Keratinocyte (primary cell): ENCODE results near the gene HIPK1. TPM values are rescaled to one million over a fixed set of nuclear protein-coding genes. Genes with fewer than 3 reads are reported as not detected.

Experiments
- DNase-seq: peaks from one replicate; pipeline ENCODE4 v3.0.0-alpha.2; 2011; ENCODE audit warnings: low read depth, missing footprints, low spot score
- FAIRE-seq: peaks from 2 replicates; lab custom pipeline; 2011; peaks lifted over from hg19 to GRCh38; lab: Jason Lieb, UNC
- H2AFZ ChIP-seq: 2 replicates; pipeline ENCODE4 v1.6.0; 2012; ENCODE audit warnings: low read length, control low read depth, inconsistent platforms; ENCODE audit not compliant: control insufficient read depth
- H3K27ac ChIP-seq: 2 replicates; pipeline ENCODE4 v1.5.1; 2011; ENCODE audit warnings: low read length; ENCODE audit not compliant: control insufficient read depth, insufficient read depth
- H3K27me3 ChIP-seq: 3 replicates; pipeline ENCODE4 v1.6.0; 2011; ENCODE audit warnings: low read length; ENCODE audit not compliant: control insufficient read depth, insufficient read depth; ENCODE audit errors: extremely low read depth
- H3K36me3 ChIP-seq, 2 experiments: 2 replicates in 1 of 2; 3 replicates in 1 of 2; pipeline ENCODE4 v1.5.1; 2011; ENCODE audit warnings: low read length in 2 of 2, mild to moderate bottlenecking in 1 of 2; ENCODE audit not compliant: control insufficient read depth in 2 of 2, insufficient read depth in 2 of 2; ENCODE audit errors: extremely low read depth in 1 of 2
- H3K4me1 ChIP-seq: 3 replicates; pipeline ENCODE4 v1.5.1; 2011; ENCODE audit warnings: low read length; ENCODE audit not compliant: control insufficient read depth, insufficient read depth; ENCODE audit errors: extremely low read depth
- H3K4me2 ChIP-seq: 3 replicates; pipeline ENCODE4 v1.6.0; 2011; ENCODE audit warnings: low read depth, low read length; ENCODE audit not compliant: control insufficient read depth, insufficient read depth; ENCODE audit errors: extremely low read depth
- H3K4me3 ChIP-seq, 3 experiments: fragments of 200-600 bp in 1 of 3; sonication (generic) in 1 of 3; 2 replicates in 2 of 3; 3 replicates in 1 of 3; pipeline ENCODE4 v1.5.1; 2011 to 2016; ENCODE audit warnings: low read length in 3 of 3, mild to moderate bottlenecking in 3 of 3, control low read depth in 2 of 3, inconsistent platforms in 1 of 3, low read depth in 1 of 3, mixed read lengths in 1 of 3, mixed run types in 1 of 3, moderate library complexity in 1 of 3; ENCODE audit not compliant: control insufficient read depth in 2 of 3, insufficient read depth in 2 of 3; ENCODE audit errors: extremely low read depth in 1 of 3
- H3K79me2 ChIP-seq: 2 replicates; pipeline ENCODE4 v1.6.0; 2012; ENCODE audit warnings: low read length; ENCODE audit not compliant: control insufficient read depth, insufficient read depth
- H3K9ac ChIP-seq: 3 replicates; pipeline ENCODE4 v1.6.0; 2011; ENCODE audit warnings: low read length; ENCODE audit not compliant: control insufficient read depth, insufficient read depth; ENCODE audit errors: extremely low read depth
- H3K9me1 ChIP-seq: 3 replicates; pipeline ENCODE4 v1.6.0; 2011; ENCODE audit warnings: low read length; ENCODE audit not compliant: control insufficient read depth, insufficient read depth; ENCODE audit errors: extremely low read depth
- H3K9me3 ChIP-seq: 2 replicates; pipeline ENCODE4 v1.5.1; 2012; ENCODE audit warnings: low read depth, low read length; ENCODE audit not compliant: control insufficient read depth
- H4K20me1 ChIP-seq: 3 replicates; pipeline ENCODE4 v1.6.0; 2011; ENCODE audit warnings: low read length; ENCODE audit not compliant: control insufficient read depth, insufficient read depth; ENCODE audit errors: extremely low read depth
- EZH2 ChIP-seq: IDR thresholded peaks from one replicate; pipeline ENCODE4 v1.6.1; 2012; ENCODE audit warnings: inconsistent platforms, mild to moderate bottlenecking, low read length, moderate library complexity
- dilution Hi-C: fragments of 300-500 bp; cut with MboI; formaldehyde crosslinking; loops from one replicate; pipeline ENCODE4 v1.7.0; 2020; ENCODE audit warnings: low sequenced_read_pairs; ENCODE audit not compliant: extremely low pct_ligation_motif_present
- polyA plus RNA-seq, 5 experiments: library from polyadenylated mRNA; depleted of rRNA in 3 of 5; stranded (reverse) in 3 of 5; stranded (forward) in 1 of 5; unstranded in 1 of 5; fragments of >200 nt; gene quantifications; 1 replicate in 1 of 5; 2 replicates in 3 of 5; 3 replicates in 1 of 5; pipeline versions ENCODE4 v1.2.1 to v1.2.3, GENCODE V29; 2011 to 2012; ENCODE audit warnings: missing spikeins in 2 of 5, low read depth in 1 of 5, low replicate concordance in 1 of 5
- TF ChIP-seq, protein P1 (sequence below), 3 experiments: IDR thresholded peaks in 1 of 3; conservative IDR thresholded peaks in 1 of 3; optimal IDR thresholded peaks in 1 of 3; 2 replicates in 2 of 3; 3 replicates in 1 of 3; pipeline versions ENCODE3 to v1.5.1; 2011; ENCODE audit warnings: low read length in 3 of 3, mild to moderate bottlenecking in 3 of 3, moderate library complexity in 2 of 3, control low read depth in 1 of 3, inconsistent platforms in 1 of 3; ENCODE audit not compliant: insufficient read depth in 2 of 3; ENCODE audit errors: extremely low read depth in 1 of 3

The HIPK1 gene
- polyA plus RNA-seq, 1 donor (not counting 4 experiments of a cell fraction or from before 2014, with no cell fraction given), result 19.9 TPM

DNA sequence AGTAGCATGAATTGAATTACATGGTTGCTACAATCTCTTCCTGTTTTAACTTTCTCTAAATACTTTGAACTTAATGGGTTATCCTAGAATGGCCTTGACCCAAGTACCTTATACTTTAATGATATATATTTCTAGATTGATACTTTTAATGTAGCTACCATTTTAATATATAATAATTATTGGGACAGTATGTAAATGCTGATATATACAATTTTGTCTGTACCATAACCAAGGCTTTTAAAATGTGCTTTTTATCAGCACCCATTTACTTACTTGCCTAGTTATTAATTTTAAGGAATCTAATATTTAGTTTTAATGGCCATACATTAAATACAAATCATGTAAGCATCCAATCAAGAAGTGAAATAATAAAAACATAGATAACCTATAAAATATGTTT is 13.4 kb downstream of the HIPK1 start:
- no peak overlapping the region for H3K9ac ChIP-seq
- peaks cover 60% of the 10 kb centered on the region for H3K79me2 ChIP-seq
- no peaks in the 10 kb centered on the region for H3K4me1 ChIP-seq
- dilution Hi-C loops, result no loop called here
- no peak for TF ChIP-seq EZH2
- TF ChIP-seq, protein P1, sequence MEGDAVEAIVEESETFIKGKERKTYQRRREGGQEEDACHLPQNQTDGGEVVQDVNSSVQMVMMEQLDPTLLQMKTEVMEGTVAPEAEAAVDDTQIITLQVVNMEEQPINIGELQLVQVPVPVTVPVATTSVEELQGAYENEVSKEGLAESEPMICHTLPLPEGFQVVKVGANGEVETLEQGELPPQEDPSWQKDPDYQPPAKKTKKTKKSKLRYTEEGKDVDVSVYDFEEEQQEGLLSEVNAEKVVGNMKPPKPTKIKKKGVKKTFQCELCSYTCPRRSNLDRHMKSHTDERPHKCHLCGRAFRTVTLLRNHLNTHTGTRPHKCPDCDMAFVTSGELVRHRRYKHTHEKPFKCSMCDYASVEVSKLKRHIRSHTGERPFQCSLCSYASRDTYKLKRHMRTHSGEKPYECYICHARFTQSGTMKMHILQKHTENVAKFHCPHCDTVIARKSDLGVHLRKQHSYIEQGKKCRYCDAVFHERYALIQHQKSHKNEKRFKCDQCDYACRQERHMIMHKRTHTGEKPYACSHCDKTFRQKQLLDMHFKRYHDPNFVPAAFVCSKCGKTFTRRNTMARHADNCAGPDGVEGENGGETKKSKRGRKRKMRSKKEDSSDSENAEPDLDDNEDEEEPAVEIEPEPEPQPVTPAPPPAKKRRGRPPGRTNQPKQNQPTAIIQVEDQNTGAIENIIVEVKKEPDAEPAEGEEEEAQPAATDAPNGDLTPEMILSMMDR (optimal IDR thresholded peaks at IDR 0.05 in 1 of 3, IDR thresholded peaks at IDR 0.05 in 1 of 3, conservative IDR thresholded peaks at IDR 0.05 in 1 of 3; ENCODE audit: extremely low read depth in 1 of 3, insufficient read depth in 2 of 3, low read length in 3 of 3), result no peak
- FAIRE-seq (no peak), DNase-seq (no peak)
- H3K9me3 ChIP-seq, result no peaks in the 10 kb centered on the region
- peaks cover 4 to 13% of the 10 kb centered on the region in 2 experiments for H3K36me3 ChIP-seq
- H3K4me2 ChIP-seq, result no peak overlapping the region
- H3K9me1 ChIP-seq, result peaks cover 2% of the 10 kb centered on the region
- H2AFZ ChIP-seq, result no peak overlapping the region
- H3K4me3 ChIP-seq, result no peak overlapping the region
- H4K20me1 ChIP-seq, result no peaks in the 10 kb centered on the region
- no peaks in the 10 kb centered on the region for H3K27me3 ChIP-seq
- no peak overlapping the region for H3K27ac ChIP-seq

DNA sequence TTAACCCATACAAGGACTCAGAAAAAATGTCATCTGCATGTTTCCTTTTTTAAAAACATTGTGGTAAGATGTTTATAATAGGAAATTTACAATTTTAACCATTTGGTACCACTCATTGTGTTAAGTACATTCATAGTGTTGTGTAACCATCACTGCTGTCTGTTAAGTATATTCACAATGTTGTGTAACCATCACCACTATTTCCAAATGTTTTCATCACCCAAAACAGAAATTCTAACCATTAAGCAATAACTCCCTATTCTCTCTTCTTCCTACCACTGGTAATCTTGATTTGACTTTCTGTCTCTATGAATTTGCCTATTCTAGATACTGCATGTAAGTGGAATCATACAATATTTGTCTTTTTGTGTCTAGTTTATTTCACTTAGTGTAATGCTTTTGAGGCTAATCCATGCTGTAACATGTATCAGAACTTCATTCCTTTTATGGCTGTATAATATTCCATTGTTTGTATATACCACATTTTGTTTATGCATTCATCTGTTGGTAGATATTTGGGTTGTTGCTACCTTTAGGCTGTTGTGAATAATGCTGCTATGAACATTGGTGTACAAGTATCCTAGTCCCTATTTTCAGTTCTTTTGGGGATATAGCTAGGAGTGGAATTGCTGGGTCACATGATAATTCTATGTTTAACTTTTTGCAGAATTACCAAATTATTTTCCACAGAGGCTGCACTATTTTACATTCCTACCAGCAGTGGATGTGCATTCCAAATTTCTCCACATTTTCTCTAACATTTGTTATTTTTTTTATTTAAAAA is 14.1 kb downstream of the HIPK1 start:
- Histone ChIP-seq H3K79me2 (peaks cover 56% of the 10 kb centered on the region), H2AFZ (no peak overlapping the region), H3K27me3 (no peaks in the 10 kb centered on the region), H3K4me2 (no peak overlapping the region), H3K4me1 (no peaks in the 10 kb centered on the region), H3K36me3 (peaks cover 4 to 13% of the 10 kb centered on the region in 2 experiments), H4K20me1 (no peaks in the 10 kb centered on the region), H3K9me3 (no peaks in the 10 kb centered on the region), H3K9me1 (no peaks in the 10 kb centered on the region), H3K27ac (no peak overlapping the region), H3K4me3 (no peak overlapping the region), H3K9ac (no peak overlapping the region)
- TF ChIP-seq, protein P1 (optimal IDR thresholded peaks at IDR 0.05 in 1 of 3, IDR thresholded peaks at IDR 0.05 in 1 of 3, conservative IDR thresholded peaks at IDR 0.05 in 1 of 3; ENCODE audit: extremely low read depth in 1 of 3, insufficient read depth in 2 of 3, low read length in 3 of 3), result no peak
- TF ChIP-seq EZH2, result no peak
- FAIRE-seq (no peak), DNase-seq (no peak)
- dilution Hi-C loops, result no loop called here
